PC-9 (cell line): ENCODE measurements around the gene ITGB3.

ENCODE experiments used
- EZH2 ChIP-seq: fragments of 200-600 bp; sonication (generic); IDR thresholded peaks from 2 replicates; pipeline ENCODE4 v1.8.0; 2017; ENCODE audit warnings: antibody characterized with exemption, low read depth
- TF ChIP-seq, protein P1 (sequence below): fragments of 200-600 bp; sonication (generic); conservative IDR thresholded peaks from 2 replicates; pipeline ENCODE4 v1.6.1; 2017; ENCODE audit warnings: mixed run types, antibody characterized with exemption, mild to moderate bottlenecking, moderate library complexity

- TF ChIP-seq, protein P1, sequence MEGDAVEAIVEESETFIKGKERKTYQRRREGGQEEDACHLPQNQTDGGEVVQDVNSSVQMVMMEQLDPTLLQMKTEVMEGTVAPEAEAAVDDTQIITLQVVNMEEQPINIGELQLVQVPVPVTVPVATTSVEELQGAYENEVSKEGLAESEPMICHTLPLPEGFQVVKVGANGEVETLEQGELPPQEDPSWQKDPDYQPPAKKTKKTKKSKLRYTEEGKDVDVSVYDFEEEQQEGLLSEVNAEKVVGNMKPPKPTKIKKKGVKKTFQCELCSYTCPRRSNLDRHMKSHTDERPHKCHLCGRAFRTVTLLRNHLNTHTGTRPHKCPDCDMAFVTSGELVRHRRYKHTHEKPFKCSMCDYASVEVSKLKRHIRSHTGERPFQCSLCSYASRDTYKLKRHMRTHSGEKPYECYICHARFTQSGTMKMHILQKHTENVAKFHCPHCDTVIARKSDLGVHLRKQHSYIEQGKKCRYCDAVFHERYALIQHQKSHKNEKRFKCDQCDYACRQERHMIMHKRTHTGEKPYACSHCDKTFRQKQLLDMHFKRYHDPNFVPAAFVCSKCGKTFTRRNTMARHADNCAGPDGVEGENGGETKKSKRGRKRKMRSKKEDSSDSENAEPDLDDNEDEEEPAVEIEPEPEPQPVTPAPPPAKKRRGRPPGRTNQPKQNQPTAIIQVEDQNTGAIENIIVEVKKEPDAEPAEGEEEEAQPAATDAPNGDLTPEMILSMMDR: no peak
- TF ChIP-seq EZH2: no peak
Measured at GRCh38 chr17:47252209-47252608, 1.4 kb upstream of the ITGB3 start.
